Activated T-cell treated with anti-CD3 and anti-CD28 coated beads for 48 hours (primary cell): Measurements from ENCODE around the gene PRM3.

Experiments
- DNase-seq: peaks from one replicate; pipeline ENCODE4 v3.0.0-alpha.2; 2020; ENCODE audit warnings: low read depth

Gene PRM3

DNA sequence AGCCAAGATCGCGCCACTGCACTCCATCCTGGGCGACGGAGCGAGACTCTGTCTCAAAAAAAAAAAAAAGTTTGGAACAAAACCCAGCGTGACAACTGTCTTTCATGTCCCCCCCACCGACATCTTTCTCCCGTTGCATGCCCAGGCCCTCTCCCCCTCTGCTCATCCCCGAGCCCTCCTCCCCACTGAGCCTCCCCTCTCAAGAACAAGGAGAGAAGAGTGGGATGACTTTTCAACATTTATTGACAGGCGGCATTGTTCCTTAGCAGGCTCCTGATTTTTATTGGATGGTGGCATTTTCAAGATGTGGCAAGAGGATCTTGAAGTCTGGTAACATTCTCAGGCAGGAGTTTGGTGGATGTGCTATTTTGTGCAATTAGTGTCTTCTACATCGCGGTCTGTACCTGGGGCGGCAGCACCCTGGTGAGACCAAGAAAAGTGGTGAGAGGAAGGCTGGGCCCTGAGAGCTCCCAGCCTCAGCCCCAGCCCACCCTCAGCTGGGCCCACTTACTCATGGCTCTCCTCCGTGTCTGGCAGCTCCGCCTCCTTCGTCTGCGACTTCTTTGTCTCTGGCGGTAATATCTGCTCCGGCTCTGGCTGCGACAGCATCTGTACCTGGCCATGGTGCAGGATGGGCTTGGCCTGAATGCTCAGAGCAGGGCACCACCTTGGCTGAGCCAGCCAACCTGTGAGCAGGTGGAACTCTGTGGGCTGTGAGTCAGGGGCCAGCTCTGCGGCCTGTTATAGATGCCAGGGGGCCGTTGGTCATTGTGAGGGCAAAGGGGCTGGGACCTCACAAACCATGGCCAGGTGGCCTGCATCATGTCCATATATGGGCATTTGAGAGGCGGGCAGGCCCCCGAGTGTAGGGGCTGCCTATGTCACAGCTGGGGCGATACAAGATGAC, 7.4 kb upstream of the PRM3 start, which contains the start of gene PRM1:
TSS of gene PRM1 (minus strand) at position 715 of the 907 bp plus-strand sequence. CDS start at position 623, 92 bp downstream.
- no peak for DNase-seq

DNA sequence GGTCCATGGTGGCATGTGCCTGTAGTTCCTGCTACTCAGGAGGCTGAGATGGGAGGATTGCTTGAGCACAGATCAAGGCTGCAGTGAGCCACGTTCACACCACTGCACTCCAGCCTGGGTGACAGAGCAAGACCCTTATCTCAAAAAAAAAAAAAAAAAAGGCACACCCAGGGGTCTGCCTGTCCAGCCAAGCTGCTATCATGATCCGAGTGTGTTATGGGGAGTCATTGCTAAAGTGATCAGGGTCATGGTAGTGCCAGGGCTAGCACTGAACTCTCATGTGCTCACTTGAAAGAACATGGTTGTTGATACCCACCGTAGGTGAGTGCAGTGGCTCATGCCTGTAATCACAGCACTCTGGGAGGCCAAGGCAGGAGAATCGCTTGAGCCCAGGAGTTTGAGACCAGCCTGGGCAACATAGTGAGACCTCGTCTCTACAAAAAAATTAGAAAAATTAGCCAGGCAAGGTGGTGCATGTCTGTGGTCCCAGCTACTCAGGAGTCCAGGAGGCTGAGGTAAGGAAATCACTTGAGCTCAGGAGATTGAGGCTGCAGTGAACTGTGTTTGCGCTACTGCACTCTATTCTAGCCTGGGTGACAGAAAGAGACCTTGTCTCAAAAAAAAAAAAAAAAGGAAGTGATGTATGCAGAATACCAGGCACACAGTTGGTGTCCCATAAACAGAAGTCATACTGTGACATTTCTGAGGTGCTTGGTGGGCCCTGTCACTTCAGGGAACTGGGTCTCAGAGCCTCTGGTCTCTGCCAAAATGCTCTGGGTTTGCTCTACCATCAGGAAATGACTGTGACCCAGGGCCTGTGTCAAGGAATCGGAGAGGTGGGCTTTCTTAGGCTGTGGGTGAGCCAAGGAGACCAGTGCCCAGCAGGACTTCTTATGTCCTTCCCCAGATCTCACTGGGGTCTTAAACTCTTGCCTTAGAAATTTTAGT, 5.5 kb upstream of the PRM3 start:
- DNase-seq = no peak

DNA sequence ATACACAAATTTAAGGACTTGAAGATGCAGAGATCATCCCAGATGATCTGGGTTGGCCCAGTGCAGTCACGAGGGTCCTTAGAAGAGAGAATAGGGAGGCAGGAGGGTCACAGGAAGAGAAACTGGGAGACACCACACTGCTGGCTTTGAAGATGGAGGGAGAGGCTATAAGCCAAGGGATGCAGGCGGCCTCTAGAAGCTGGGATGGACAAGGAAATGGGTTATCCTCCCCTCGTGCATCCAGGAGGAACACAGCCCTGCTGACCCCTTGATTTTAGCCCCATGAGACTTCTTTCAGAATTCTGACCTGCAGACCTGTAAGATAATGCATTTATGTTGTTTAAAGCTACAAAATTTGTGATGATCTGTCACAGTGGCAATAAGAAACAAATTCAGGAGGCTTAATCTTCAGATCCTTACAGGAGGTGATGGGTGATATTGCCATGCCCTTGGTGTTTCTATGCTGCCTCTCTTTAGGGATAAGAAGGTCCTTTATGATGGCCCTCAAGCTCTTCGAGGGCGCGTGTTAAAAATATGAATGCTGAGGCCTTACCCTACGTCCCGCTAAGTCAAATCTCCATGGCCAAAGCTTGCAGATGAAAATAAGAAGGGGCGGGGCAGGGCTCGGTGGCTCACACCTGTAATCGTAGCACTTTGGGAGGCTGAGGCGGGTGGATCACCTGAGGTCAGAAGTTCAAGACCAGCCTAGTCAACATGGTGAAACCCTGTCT, 4.3 kb upstream of the PRM3 start:
- no peak for DNase-seq

DNA sequence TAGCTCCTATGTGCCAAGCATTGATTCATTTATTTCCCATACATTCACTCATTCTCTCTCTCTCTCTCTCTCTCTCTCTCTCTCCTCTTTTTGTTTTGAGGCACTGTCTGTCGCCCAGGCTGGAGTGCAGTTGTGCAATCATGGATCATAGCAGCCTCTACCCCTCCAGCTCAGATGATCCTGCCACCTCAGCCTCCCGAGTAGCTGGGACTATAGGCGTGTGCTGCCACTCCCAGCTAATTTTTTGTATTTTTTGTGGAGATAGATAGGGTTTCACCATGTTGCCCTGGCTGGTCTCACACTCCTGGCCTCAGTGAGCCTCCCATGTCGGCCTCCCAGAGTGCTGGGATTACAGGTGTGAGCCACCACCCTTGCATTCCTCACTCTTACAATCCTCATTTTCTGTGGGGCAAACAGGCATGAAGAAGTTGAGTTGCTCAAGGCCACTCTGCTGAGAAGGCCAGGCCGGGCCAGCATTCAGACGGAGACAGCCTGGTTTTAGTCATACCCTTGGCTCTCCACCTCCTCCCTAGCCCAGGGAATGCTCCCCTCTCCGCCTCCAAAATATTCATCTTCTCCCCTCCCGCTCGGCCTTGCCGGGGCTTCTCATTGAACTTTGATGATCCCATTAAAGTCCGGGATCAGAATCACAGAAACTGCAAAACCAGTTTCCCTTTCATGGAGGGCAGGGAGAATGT, 3.6 kb upstream of the PRM3 start:
- DNase-seq = no peak

GRCh38 chr16:11276143-11276895, 2.9 kb upstream of the PRM3 start, which contains the start of gene PRM2:
TSS of gene PRM2 (minus strand) at chr16:11276480. CDS start at chr16:11276370, 110 bp downstream.
- DNase-seq = no peak

DNA sequence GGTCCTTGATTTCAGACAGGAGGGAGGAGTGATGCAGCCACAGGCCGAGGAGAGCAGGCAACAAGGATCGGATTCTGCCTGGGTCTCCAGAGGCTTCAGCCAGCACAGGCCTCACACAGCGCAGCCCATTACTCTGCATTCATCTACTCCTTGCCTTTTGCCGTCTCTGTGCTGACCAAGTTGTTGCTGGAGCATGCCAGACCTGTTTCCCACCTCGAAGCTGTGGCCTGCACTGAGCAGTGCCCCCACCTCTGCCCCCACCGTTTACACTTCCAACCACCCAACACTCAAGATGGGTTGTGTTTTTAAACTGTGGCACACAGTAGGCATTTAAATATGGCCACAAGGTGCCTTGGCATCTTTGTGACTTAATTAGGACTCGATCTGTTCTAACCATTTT, 1.5 kb upstream of the PRM3 start:
- no peak for DNase-seq

DNA sequence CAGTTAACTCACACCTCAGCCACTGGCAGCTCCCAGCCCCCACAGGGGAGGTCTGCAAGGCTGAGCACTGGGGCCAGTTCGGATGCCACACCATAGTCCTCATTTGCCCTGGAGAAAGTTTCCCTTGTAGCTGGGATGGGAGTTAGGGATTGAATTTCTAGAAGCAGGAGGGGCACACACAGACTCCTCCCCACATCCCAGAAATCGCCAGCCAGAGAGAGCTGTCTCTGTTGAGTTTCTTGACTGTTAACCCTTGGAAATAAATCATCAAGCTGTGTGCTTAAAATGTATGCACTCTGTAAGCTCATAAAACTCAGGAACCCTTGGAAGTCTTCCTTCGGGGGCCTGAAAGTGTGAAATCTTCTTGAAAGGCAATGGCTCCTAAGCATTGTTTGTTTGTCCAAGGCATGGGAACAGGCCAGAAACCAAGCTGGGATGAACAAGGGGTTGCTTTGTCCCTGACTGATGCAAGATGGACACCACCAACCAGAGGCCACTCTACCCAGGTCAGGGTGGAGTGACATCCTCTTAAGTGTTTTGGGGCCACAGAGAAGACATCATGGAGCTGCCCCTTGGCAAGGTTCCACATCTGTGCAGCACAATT, 394 bp upstream of the PRM3 start:
- DNase-seq = no peak

- DNase-seq = no peak
These were observed 945 bp downstream of the PRM3 start for GRCh38 chr16:11272484-11272883.

DNA sequence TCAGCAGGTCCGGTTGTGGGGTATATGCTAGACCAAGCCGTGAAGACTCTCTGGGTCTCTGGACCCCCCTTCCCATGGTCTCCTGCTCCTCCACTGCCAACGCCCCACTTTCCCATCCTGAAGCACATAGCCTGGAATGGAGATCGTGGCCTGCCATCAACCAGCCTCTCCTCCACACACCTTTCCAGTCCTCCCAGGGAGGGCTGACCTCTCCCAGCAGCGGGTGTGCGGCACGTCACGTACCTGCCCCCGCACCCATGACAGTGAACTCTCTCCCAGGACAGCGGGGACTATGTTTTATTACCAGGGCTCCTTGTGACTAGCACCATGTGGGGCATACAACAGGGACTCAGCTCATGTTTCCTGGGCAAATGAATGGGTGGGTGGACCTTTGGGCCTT, 1.8 kb downstream of the PRM3 start:
- no peak for DNase-seq

DNA sequence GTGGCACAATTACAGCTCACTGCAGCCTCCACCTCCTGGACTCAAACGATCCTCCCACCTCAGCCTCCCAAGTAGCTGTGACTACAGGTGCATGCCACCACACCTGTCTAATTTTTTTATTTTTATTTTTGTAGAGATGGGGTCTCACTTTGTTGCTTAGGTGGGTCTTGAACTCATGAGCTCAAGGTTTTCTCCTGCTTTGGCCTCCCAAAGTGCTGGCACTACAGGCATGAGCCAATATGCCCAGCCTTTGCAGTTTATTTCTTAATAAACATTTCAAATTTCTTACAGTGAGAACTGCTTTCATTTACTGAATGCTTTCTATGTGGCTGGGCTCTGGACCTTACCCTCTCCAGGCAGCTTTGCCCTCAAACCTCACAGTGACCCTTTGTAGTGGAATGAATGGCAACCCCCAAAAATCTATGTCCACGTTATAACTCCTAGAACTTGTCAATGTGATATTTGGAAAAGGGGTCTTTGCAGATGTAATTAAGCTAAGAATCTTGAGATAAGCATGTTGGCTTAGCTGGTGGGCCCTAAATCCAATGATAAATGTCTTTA, 2.7 kb downstream of the PRM3 start:
- DNase-seq = no peak

GRCh38 chr16:11268921-11269375, 4.5 kb downstream of the PRM3 start, which contains the start of gene TNP2:
TSS of gene TNP2 (minus strand) at chr16:11269325. CDS start at chr16:11269262, 63 bp downstream.
- DNase-seq = no peak

DNA sequence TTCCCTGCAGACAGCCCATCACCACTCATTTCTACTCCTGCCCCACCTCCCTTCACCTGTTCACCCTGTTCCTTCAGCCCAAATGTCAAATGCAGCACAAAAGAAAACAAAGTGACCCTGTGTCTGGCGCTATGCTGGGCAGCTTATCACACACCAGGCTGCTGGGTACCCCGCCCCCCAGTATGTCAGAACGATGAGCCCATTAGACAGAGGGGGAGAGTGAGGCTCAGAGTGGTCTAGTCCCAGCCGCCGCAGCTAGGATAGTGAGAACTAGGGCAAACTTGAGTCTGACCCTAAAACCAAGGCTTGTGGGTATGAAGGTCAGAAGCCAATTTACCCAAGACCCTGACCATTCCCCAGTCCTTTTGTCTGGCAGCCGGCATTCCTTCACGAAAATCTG, 8.3 kb downstream of the PRM3 start:
- DNase-seq = no peak

- no peak for DNase-seq
These were observed 9.1 kb downstream of the PRM3 start for GRCh38 chr16:11264155-11264832.

DNA sequence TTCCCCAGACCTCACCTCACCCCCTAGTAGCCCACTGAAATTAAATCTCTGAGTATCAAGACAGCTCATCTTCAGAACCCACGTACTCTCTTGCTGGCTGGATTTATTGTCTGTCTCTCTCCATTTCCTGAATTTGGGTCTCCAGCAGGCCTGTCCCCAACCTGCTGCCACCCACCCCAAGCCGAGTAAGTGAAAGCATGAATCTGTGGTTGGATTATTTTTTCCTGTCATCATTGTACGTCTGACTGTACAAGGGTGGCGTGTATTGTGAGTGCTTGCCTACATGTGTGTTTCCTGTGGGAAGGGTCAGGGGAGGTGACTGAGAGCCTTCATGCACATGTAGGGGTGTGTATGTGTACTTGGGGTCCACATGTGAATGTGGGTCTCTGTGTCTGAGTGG, 9.7 kb downstream of the PRM3 start:
- peak; percentile 58 for DNase-seq

DNA sequence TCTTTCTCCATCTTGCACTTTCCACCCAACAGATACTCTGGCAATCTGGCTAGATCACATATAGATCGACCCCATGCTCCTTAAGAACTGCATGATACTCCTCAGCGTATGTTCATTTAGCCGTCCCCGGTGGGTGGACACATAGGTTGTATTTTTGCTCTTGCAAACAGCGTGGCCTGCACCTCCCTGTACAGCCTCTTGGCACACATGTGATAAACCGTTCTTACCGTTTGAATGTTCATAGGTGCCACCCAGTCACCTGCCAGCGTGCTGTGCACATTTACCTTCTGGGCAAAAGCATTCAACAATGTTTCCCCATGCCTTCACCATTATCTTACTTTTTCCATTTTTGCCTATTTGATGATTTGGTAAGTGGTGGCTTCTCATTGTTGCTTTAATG, 10.5 kb downstream of the PRM3 start:
- no peak for DNase-seq

- no peak for DNase-seq
These were observed 12.8 kb downstream of the PRM3 start for GRCh38 chr16:11260596-11260966.

GRCh38 chr16:11259655-11260595, 13.5 kb downstream of the PRM3 start:
- DNase-seq = no peak
